Measurements from ENCODE around the gene NCKAP5. TPM values are rescaled to one million over a fixed set of nuclear protein-coding genes. Genes with fewer than 3 reads are reported as not detected.

The NCKAP5 gene
- total RNA-seq, 3 donors from 2014 or later = 1.9 to 6.3 (median 2.3) TPM

GRCh38 chr2:132860220-132860619, 708.0 kb downstream of the NCKAP5 start:
- no peak for TF ChIP-seq CTCF (IDR thresholded peaks at IDR 0.05)
- no peak overlapping the region for H3K4me3 ChIP-seq
- no peaks in the 10 kb centered on the region for H3K9me3 ChIP-seq
- intact Hi-C loops (cut with DNase I, micrococcal nuclease) = no loop called here
- no peak for DNase-seq
- no peaks in the 10 kb centered on the region for H3K36me3 ChIP-seq (ENCODE audit: low read depth)
- ATAC-seq = no peak
- no peaks in the 10 kb centered on the region for H3K4me1 ChIP-seq (ENCODE audit: low read depth)

GRCh38 chr2:132859590-132859989, 708.7 kb downstream of the NCKAP5 start:
- ATAC-seq (no peak), DNase-seq (no peak)
- no peaks in the 10 kb centered on the region for H3K9me3 ChIP-seq
- no peaks in the 10 kb centered on the region for H3K4me1 ChIP-seq (ENCODE audit: low read depth)
- no peaks in the 10 kb centered on the region for H3K36me3 ChIP-seq (ENCODE audit: low read depth)
- TF ChIP-seq CTCF (IDR thresholded peaks at IDR 0.05) = no peak
- no peak overlapping the region for H3K4me3 ChIP-seq
- intact Hi-C loops (cut with DNase I, micrococcal nuclease) = no loop called here

GRCh38 chr2:132857319-132857718, 710.9 kb downstream of the NCKAP5 start:
- no peak for ATAC-seq
- intact Hi-C loops (cut with DNase I, micrococcal nuclease) = no loop called here
- no peak for DNase-seq
- no peaks in the 10 kb centered on the region for H3K36me3 ChIP-seq (ENCODE audit: low read depth)
- H3K9me3 ChIP-seq = no peaks in the 10 kb centered on the region
- no peaks in the 10 kb centered on the region for H3K4me1 ChIP-seq (ENCODE audit: low read depth)
- no peak overlapping the region for H3K4me3 ChIP-seq
- TF ChIP-seq CTCF (IDR thresholded peaks at IDR 0.05) = no peak

GRCh38 chr2:132850688-132851087, 717.6 kb downstream of the NCKAP5 start:
- Histone ChIP-seq H3K36me3 (ENCODE audit: low read depth) (no peaks in the 10 kb centered on the region), H3K4me1 (ENCODE audit: low read depth) (no peaks in the 10 kb centered on the region), H3K4me3 (no peak overlapping the region), H3K9me3 (no peaks in the 10 kb centered on the region)
- no peak for TF ChIP-seq CTCF (IDR thresholded peaks at IDR 0.05)
- no peak for ATAC-seq
- no peak for DNase-seq
- intact Hi-C loops (cut with DNase I, micrococcal nuclease) = no loop called here

GRCh38 chr2:132849118-132849517, 719.1 kb downstream of the NCKAP5 start:
- no peak for DNase-seq
- TF ChIP-seq CTCF (IDR thresholded peaks at IDR 0.05) = no peak
- Histone ChIP-seq H3K36me3 (ENCODE audit: low read depth) (no peaks in the 10 kb centered on the region), H3K9me3 (no peaks in the 10 kb centered on the region), H3K4me3 (no peak overlapping the region), H3K4me1 (ENCODE audit: low read depth) (no peaks in the 10 kb centered on the region)
- ATAC-seq = no peak
- intact Hi-C loops (cut with DNase I, micrococcal nuclease) = no loop called here

GRCh38 chr2:132845339-132845738, 722.9 kb downstream of the NCKAP5 start:
- no peaks in the 10 kb centered on the region for H3K4me1 ChIP-seq (ENCODE audit: low read depth)
- no peak for ATAC-seq
- intact Hi-C loops (cut with DNase I, micrococcal nuclease) = no loop called here
- DNase-seq = no peak
- no peaks in the 10 kb centered on the region for H3K36me3 ChIP-seq (ENCODE audit: low read depth)
- H3K4me3 ChIP-seq = no peak overlapping the region
- no peaks in the 10 kb centered on the region for H3K9me3 ChIP-seq
- TF ChIP-seq CTCF (IDR thresholded peaks at IDR 0.05) = no peak
